SH-SY5Y (cell line): ENCODE data around the gene ITGB2.

Experiments used
- GATA2 ChIP-seq: IDR thresholded peaks from 2 replicates; pipeline ENCODE4 v1.6.1; 2011; ENCODE audit warnings: mild to moderate bottlenecking, low read depth, low read length
- GATA3 ChIP-seq: IDR thresholded peaks from 2 replicates; pipeline ENCODE4 v1.6.1; 2011; ENCODE audit warnings: low read depth, mild to moderate bottlenecking, low read length, moderate library complexity

GRCh38 chr21:44911068-44911383 lies 9.7 kb downstream of the ITGB2 start:
- TF ChIP-seq GATA2 (no peak), GATA3 (no peak)
